ENCODE results near the gene OTUB2. TPM values are rescaled to one million over a fixed set of nuclear protein-coding genes. Genes with fewer than 3 reads are reported as not detected.

The OTUB2 gene
- total RNA-seq, 1 experiment from 2014 or later: 7.7 TPM

DNA sequence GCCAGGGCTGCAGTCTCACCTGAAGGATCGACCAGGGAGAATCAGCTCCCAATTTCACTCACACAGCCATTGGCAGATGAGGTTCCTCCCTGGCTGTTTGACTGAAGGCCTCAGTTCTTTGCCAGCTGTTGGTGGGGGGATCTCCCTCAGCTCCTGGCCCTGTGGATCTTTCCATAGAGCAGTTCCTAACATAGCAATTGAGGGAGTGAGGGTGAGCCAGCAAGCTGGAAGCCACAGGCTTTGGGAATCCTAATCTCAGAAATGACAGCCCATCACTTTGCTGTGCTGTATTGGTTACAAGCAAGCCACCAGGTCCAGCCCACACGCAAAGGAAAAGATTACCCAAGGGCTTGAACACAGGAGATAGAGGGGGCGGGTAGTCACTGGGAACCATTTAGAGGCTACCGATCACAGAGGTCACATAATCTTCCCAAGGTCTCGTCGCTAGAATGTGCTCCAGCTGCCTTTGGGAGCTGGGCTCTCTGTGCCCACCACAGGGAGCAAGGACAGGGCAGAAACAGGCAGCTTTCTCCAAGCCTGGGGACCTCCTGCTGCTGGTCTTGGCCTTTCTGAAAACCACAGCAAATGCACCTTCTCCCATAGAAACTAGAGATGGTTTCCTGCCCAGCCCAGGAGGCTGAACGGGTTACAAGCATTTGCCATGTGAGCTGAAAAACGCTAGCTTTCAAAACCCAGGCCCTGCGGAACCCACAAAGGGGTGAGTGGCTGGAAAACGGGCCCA lies 4.6 kb upstream of the OTUB2 start:
- no peak overlapping the region for H3K27ac ChIP-seq (ENCODE audit: low read length)
- TF ChIP-seq EZH2 (IDR thresholded peaks at IDR 0.05; ENCODE audit: low read length, unreplicated experiment) (no peak), EZH2phosphoT487 (IDR thresholded peaks at IDR 0.05; ENCODE audit: borderline replicate concordance, low read length) (no peak)
- TF ChIP-seq, protein P1, sequence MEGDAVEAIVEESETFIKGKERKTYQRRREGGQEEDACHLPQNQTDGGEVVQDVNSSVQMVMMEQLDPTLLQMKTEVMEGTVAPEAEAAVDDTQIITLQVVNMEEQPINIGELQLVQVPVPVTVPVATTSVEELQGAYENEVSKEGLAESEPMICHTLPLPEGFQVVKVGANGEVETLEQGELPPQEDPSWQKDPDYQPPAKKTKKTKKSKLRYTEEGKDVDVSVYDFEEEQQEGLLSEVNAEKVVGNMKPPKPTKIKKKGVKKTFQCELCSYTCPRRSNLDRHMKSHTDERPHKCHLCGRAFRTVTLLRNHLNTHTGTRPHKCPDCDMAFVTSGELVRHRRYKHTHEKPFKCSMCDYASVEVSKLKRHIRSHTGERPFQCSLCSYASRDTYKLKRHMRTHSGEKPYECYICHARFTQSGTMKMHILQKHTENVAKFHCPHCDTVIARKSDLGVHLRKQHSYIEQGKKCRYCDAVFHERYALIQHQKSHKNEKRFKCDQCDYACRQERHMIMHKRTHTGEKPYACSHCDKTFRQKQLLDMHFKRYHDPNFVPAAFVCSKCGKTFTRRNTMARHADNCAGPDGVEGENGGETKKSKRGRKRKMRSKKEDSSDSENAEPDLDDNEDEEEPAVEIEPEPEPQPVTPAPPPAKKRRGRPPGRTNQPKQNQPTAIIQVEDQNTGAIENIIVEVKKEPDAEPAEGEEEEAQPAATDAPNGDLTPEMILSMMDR (conservative IDR thresholded peaks at IDR 0.05; ENCODE audit: low read depth, low read length): no peak
- H4K20me1 ChIP-seq (ENCODE audit: low read length): no peaks in the 10 kb centered on the region
- no peaks in the 10 kb centered on the region for H3F3A ChIP-seq (ENCODE audit: low read length, unreplicated experiment)
- H3K9me3 ChIP-seq (ENCODE audit: low read length): no peaks in the 10 kb centered on the region
- no TSS peak for BruUV-seq (replicated peaks)
- intact Hi-C loops (cut with micrococcal nuclease): no loop called here
- H3K79me2 ChIP-seq (ENCODE audit: low read length): no peaks in the 10 kb centered on the region
- no peak for ATAC-seq
- H3K4me2 ChIP-seq (ENCODE audit: low read length): no peak overlapping the region
- peaks cover 28% of the 10 kb centered on the region for H3K4me1 ChIP-seq (ENCODE audit: insufficient read depth, low read length)
- H3K9me2 ChIP-seq (replicated peaks; ENCODE audit: low read length): no peaks in the 10 kb centered on the region
- DNase-seq: no peak
- POLR2A ChIA-PET (ENCODE audit: unreplicated experiment): no interaction called here
- H3K27me3 ChIP-seq (ENCODE audit: low read length): no peaks in the 10 kb centered on the region
- no peak overlapping the region for H2AFZ ChIP-seq (ENCODE audit: low read length)
- no peaks in the 10 kb centered on the region for H3K36me3 ChIP-seq (ENCODE audit: low read depth, low read length)
- CTCF ChIA-PET: interaction anchor here (0.6 kb wide), 1 partner anchor 9 kb away, joined by 3 read pairs; no protein-coding TSS in a partner anchor
- H3K9ac ChIP-seq (ENCODE audit: low read length): no peak overlapping the region
- no peak overlapping the region for H3K4me3 ChIP-seq (ENCODE audit: low read length)

DNA sequence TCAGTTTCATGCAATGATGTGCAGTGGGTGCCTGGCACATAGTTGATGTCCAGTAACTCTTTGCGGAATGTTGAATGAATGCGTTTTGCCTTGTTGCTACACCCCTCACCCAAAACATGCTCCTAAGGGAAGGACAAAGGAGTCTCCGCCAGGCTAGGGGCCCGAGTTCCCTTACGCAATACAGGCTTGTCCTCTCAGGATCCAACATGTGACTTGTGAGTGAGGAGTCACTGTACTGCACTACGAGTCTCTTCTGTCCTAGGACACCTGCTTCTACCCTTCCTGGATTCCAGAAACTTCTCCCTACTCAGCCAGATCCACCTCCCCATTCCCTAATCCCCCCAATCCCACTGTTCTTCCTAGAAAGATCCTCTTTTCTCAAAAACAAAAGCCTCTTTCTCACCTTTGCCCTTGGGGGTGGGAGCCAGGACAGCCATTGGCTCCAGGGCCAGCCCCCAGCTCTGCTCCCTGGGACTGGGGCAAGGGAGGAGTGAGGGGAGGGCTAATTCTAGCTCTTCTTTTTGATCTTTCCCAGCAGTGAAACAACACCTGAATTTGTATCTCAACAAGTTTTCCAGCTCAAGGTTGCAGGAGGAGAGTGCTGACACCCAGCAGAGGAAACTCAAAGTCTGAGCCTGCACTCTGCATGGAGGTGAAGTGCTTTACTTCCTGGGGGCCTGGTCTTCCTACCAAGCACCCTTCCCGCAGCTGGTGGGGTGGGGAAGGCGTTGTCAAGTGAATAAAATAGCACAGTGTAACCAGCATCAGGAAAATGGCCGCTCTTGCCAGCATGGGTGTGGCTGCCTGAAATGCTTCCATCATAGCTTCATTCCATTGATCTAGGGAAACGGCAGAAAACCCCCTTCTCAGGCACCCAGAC lies 3.4 kb upstream of the OTUB2 start:
- BruUV-seq (replicated peaks): no TSS peak
- DNase-seq (no peak), ATAC-seq (no peak)
- Histone ChIP-seq H3K4me3 (ENCODE audit: low read length) (no peak overlapping the region), H3K36me3 (ENCODE audit: low read depth, low read length) (no peaks in the 10 kb centered on the region), H3K9ac (ENCODE audit: low read length) (no peak overlapping the region), H3K9me3 (ENCODE audit: low read length) (no peaks in the 10 kb centered on the region), H3K4me2 (ENCODE audit: low read length) (no peak overlapping the region), H3F3A (ENCODE audit: low read length, unreplicated experiment) (peaks cover under 1% of the 10 kb centered on the region), H2AFZ (ENCODE audit: low read length) (no peak overlapping the region), H4K20me1 (ENCODE audit: low read length) (no peaks in the 10 kb centered on the region), H3K79me2 (ENCODE audit: low read length) (no peaks in the 10 kb centered on the region), H3K9me2 (replicated peaks; ENCODE audit: low read length) (no peaks in the 10 kb centered on the region), H3K4me1 (ENCODE audit: insufficient read depth, low read length) (peaks cover 40% of the 10 kb centered on the region), H3K27ac (ENCODE audit: low read length) (no peak overlapping the region), H3K27me3 (ENCODE audit: low read length) (no peaks in the 10 kb centered on the region)
- TF ChIP-seq, protein P1 (conservative IDR thresholded peaks at IDR 0.05; ENCODE audit: low read depth, low read length): no peak
- no peak for TF ChIP-seq EZH2 (IDR thresholded peaks at IDR 0.05; ENCODE audit: low read length, unreplicated experiment)
- no peak for TF ChIP-seq EZH2phosphoT487 (IDR thresholded peaks at IDR 0.05; ENCODE audit: borderline replicate concordance, low read length)
- ChIA-PET CTCF (no interaction called here), POLR2A (ENCODE audit: unreplicated experiment) (no interaction called here)
- intact Hi-C loops (cut with micrococcal nuclease): no loop called here

Data from PC-3 (cell line).